SK-N-SH treated with all-trans-retinoic acid at 6 μM for 48 hours (cell line): ENCODE measurements around the gene NOS2.
"Not testable (repeated sequence)": the region's sequence is repeated elsewhere in the genome, so short reads cannot be mapped to it uniquely, and the experiment has no call there.

Experiments used
- ATAC-seq: fragments of 200-7000 bp; cut with Tn5 transposase; 3 replicates; pipeline ENCODE4 v1.9.1; 2020; ENCODE audit warnings: mild to moderate bottlenecking, moderate library complexity
- BACH2 ChIP-seq: fragments of 250-450 bp; sonication (Bioruptor Pico); IDR thresholded peaks from 2 replicates; pipeline ENCODE4 v1.9.0; 2021; ENCODE audit warnings: mild to moderate bottlenecking, borderline replicate concordance
- CREB5 ChIP-seq: fragments of 250-450 bp; sonication (Bioruptor Pico); IDR thresholded peaks from 2 replicates; pipeline ENCODE4 v1.5.1; 2020; ENCODE audit warnings: low read depth, mild to moderate bottlenecking, moderate library complexity
- CSRNP3 ChIP-seq: fragments of 250-450 bp; sonication (Bioruptor Pico); IDR thresholded peaks from 2 replicates; pipeline ENCODE4 v1.5.1; 2021; ENCODE audit warnings: mild to moderate bottlenecking, moderate library complexity
- GLIS3 ChIP-seq: fragments of 250-450 bp; sonication (Bioruptor Pico); IDR thresholded peaks from 2 replicates; pipeline ENCODE4 v1.5.0; 2020; ENCODE audit warnings: mild to moderate bottlenecking, moderate library complexity
- ISL1 ChIP-seq: fragments of 250-450 bp; sonication (Bioruptor Pico); IDR thresholded peaks from 2 replicates; pipeline ENCODE4 v2.1.2; 2022; ENCODE audit warnings: mild to moderate bottlenecking, moderate library complexity
- PATZ1 ChIP-seq: fragments of 250-450 bp; sonication (Bioruptor Pico); IDR thresholded peaks from 2 replicates; pipeline ENCODE4 v1.8.0; 2020; ENCODE audit warnings: mild to moderate bottlenecking, moderate library complexity, borderline replicate concordance
- POU6F1 ChIP-seq: fragments of 250-450 bp; sonication (Bioruptor Pico); IDR thresholded peaks from 2 replicates; pipeline ENCODE4 v1.8.0; 2021; ENCODE audit warnings: low read depth, mild to moderate bottlenecking, moderate library complexity, borderline replicate concordance
- PPARA ChIP-seq: fragments of 250-450 bp; sonication (Bioruptor Pico); IDR thresholded peaks from 2 replicates; pipeline ENCODE4 v1.5.0; 2020; ENCODE audit warnings: mild to moderate bottlenecking, borderline replicate concordance
- RARB ChIP-seq: fragments of 250-450 bp; sonication (Bioruptor Pico); IDR thresholded peaks from 2 replicates; pipeline ENCODE4 v1.8.0; 2021; ENCODE audit warnings: mild to moderate bottlenecking, moderate library complexity
- SNAI2 ChIP-seq: fragments of 250-450 bp; sonication (Bioruptor Pico); IDR thresholded peaks from 2 replicates; pipeline ENCODE4 v1.5.0; 2020; ENCODE audit warnings: mild to moderate bottlenecking, moderate library complexity
- TCF4 ChIP-seq: fragments of 250-450 bp; sonication (Bioruptor Pico); IDR thresholded peaks from 2 replicates; pipeline ENCODE4 v1.8.0; 2021; ENCODE audit warnings: mild to moderate bottlenecking, moderate library complexity, borderline replicate concordance
- TOX ChIP-seq: fragments of 250-450 bp; sonication (Bioruptor Pico); IDR thresholded peaks from 2 replicates; pipeline ENCODE4 v1.8.0; 2021; ENCODE audit warnings: mild to moderate bottlenecking, moderate library complexity, borderline replicate concordance
- TSHZ2 ChIP-seq: fragments of 250-450 bp; sonication (Bioruptor Pico); IDR thresholded peaks from 2 replicates; pipeline ENCODE4 v1.5.0; 2020; ENCODE audit warnings: mild to moderate bottlenecking, moderate library complexity
- ZC3H10 ChIP-seq: fragments of 250-450 bp; sonication (Bioruptor Pico); IDR thresholded peaks from 2 replicates; pipeline ENCODE4 v1.5.1; 2021; ENCODE audit warnings: mild to moderate bottlenecking, moderate library complexity
- ZFP3 ChIP-seq: fragments of 250-450 bp; sonication (Bioruptor Pico); IDR thresholded peaks from 2 replicates; pipeline ENCODE4 v1.5.0; 2020; ENCODE audit warnings: mild to moderate bottlenecking, moderate library complexity
- ZNF565 ChIP-seq: fragments of 450-650 bp; formaldehyde crosslinking; conservative IDR thresholded peaks from 2 replicates; pipeline ENCODE4 v1.5.0; 2020; ENCODE audit warnings: low read depth, mild to moderate bottlenecking, moderate library complexity
- ZNF70 ChIP-seq: fragments of 450-650 bp; formaldehyde crosslinking; IDR thresholded peaks from 2 replicates; pipeline ENCODE4 v1.5.0; 2020; ENCODE audit warnings: mild to moderate bottlenecking, moderate library complexity
- ZNF8 ChIP-seq: fragments of 450-650 bp; formaldehyde crosslinking; IDR thresholded peaks from 2 replicates; pipeline ENCODE4 v1.5.0; 2020; ENCODE audit warnings: mild to moderate bottlenecking, moderate library complexity

The NOS2 gene

GRCh38 chr17:27840688-27841087 is 40.4 kb upstream of the NOS2 start:
- TF ChIP-seq ZC3H10 (CRISPR knock-in tag): no peak
- no peak for TF ChIP-seq ZNF565
- no peak for TF ChIP-seq POU6F1
- no peak for TF ChIP-seq ZFP3 (CRISPR knock-in tag)
- TF ChIP-seq TCF4 (CRISPR knock-in tag): no peak
- no peak for TF ChIP-seq ISL1
- TF ChIP-seq ZNF8 (CRISPR knock-in tag): no peak
- TF ChIP-seq BACH2 (CRISPR knock-in tag): no peak
- TF ChIP-seq PATZ1 (CRISPR knock-in tag): no peak
- no peak for TF ChIP-seq PPARA (CRISPR knock-in tag)
- TF ChIP-seq TOX (CRISPR knock-in tag): no peak
- no peak for TF ChIP-seq CREB5 (CRISPR knock-in tag)
- no peak for TF ChIP-seq SNAI2 (CRISPR knock-in tag)
- no peak for TF ChIP-seq ZNF70 (CRISPR knock-in tag)
- no peak for TF ChIP-seq CSRNP3 (CRISPR knock-in tag)
- no peak for TF ChIP-seq TSHZ2 (CRISPR knock-in tag)
- TF ChIP-seq GLIS3 (CRISPR knock-in tag): no peak
- no peak for TF ChIP-seq RARB (CRISPR knock-in tag)
- no peak for ATAC-seq

GRCh38 chr17:27840406-27840678 is 40.0 kb upstream of the NOS2 start:
- not testable (repeated sequence) for ATAC-seq

GRCh38 chr17:27839571-27840405 is 39.5 kb upstream of the NOS2 start:
- not testable (repeated sequence) for ATAC-seq

- ATAC-seq: not testable (repeated sequence)
These were observed 38.3 kb upstream of the NOS2 start for GRCh38 chr17:27838607-27839006.

- not testable (repeated sequence) for ATAC-seq
These were observed 37.4 kb upstream of the NOS2 start for GRCh38 chr17:27837769-27838168.
